GM12878 (cell line): ENCODE results near the gene MFAP3L. TPM values are rescaled to one million over a fixed set of nuclear protein-coding genes. Genes with fewer than 3 reads are reported as not detected.

ENCODE experiments used
- ATAC-seq: fragments of 200-7000 bp; cut with Tn5 transposase; 3 replicates; pipeline ENCODE4 v1.9.1; 2020; ENCODE audit warnings: mild to moderate bottlenecking, moderate library complexity
- BruUV-seq: library from RNA; stranded (reverse); fragments of 400-500 nt; replicated peaks from 2 replicates; lab custom pipeline; 2021; lab: Mats Ljungman, UMichigan
- CTCF ChIA-PET: fragments of 300-600 bp; sonication (Branson Sonifier 250); formaldehyde crosslinking; extraction: SDS; loops from one replicate; lab custom pipeline; 2021; ENCODE audit warnings: inconsistent platforms; lab: Yijun Ruan, JAX
- POLR2A ChIA-PET: fragments of 350-600 bp; formaldehyde crosslinking; extraction: SDS; loops from one replicate; lab custom pipeline; 2021; ENCODE audit warnings: inconsistent platforms; lab: Charles Lee
- RAD21 ChIA-PET: fragments of 300-600 bp; sonication (Branson Sonifier 250); formaldehyde crosslinking; loops from one replicate; lab custom pipeline; 2023; ENCODE audit warnings: antibody characterized with exemption; ENCODE audit not compliant: unreplicated experiment; lab: Charles Lee
- SMC1A ChIA-PET: fragments of 300-600 bp; sonication (Branson Sonifier 250); formaldehyde crosslinking; loops from one replicate; lab custom pipeline; 2023; ENCODE audit not compliant: unreplicated experiment, uncharacterized antibody; lab: Charles Lee
- DNase-seq: peaks from one replicate; pipeline ENCODE4 v3.0.0-alpha.2; 2011; ENCODE audit warnings: low read depth, low spot score
- FAIRE-seq: peaks from 3 replicates; lab custom pipeline; 2011; peaks lifted over from hg19 to GRCh38; lab: Jason Lieb, UNC
- H2AFZ ChIP-seq: 2 replicates; pipeline ENCODE4 v1.6.0; 2011; ENCODE audit warnings: low read depth, low read length, control low read depth; ENCODE audit not compliant: control insufficient read depth
- H3K27ac ChIP-seq: 2 replicates; pipeline ENCODE4 v1.5.1; 2011; ENCODE audit warnings: control low read depth; ENCODE audit not compliant: control insufficient read depth, insufficient read depth
- H3K27me3 ChIP-seq, 2 experiments: replicated peaks in 1 of 2; 2 replicates each; pipeline versions ENCODE4 v1.6.0 to v1.6.1; 2011; ENCODE audit warnings: low read length in 1 of 2; ENCODE audit not compliant: control insufficient read depth in 2 of 2, insufficient read depth in 2 of 2
- H3K36me3 ChIP-seq, 2 experiments: 2 replicates each; pipeline ENCODE4 v1.5.1; 2011; ENCODE audit warnings: low read length in 1 of 2; ENCODE audit not compliant: control insufficient read depth in 2 of 2, insufficient read depth in 2 of 2
- H3K4me1 ChIP-seq: 2 replicates; pipeline ENCODE4 v1.6.1; 2011; ENCODE audit warnings: mild to moderate bottlenecking, low read length, moderate library complexity, mixed read lengths; ENCODE audit not compliant: control insufficient read depth, insufficient read depth
- H3K4me2 ChIP-seq: 2 replicates; pipeline ENCODE4 v1.6.0; 2011; ENCODE audit warnings: control low read depth; ENCODE audit not compliant: control insufficient read depth, insufficient read depth
- H3K4me3 ChIP-seq: fragments of 200-600 bp; sonication (generic); 2 replicates; pipeline ENCODE4 v1.5.1; 2016
- H3K79me2 ChIP-seq: 2 replicates; pipeline ENCODE4 v1.6.0; 2011; ENCODE audit warnings: low read length; ENCODE audit not compliant: control insufficient read depth, insufficient read depth
- H3K9ac ChIP-seq: 2 replicates; pipeline ENCODE4 v1.8.0; 2011; ENCODE audit warnings: low read length, control low read depth, mixed read lengths; ENCODE audit not compliant: control insufficient read depth, insufficient read depth
- H3K9me3 ChIP-seq: replicated peaks from 3 replicates; pipeline ENCODE4 v1.5.1; 2011; ENCODE audit warnings: mild to moderate bottlenecking, low read length; ENCODE audit not compliant: control insufficient read depth, insufficient read depth
- H4K20me1 ChIP-seq: 2 replicates; pipeline ENCODE4 v1.6.0; 2011; ENCODE audit not compliant: control insufficient read depth, insufficient read depth
- CREM ChIP-seq: IDR thresholded peaks from 2 replicates; pipeline ENCODE4 v1.6.1; 2014; ENCODE audit warnings: antibody characterized with exemption, low read depth
- EP300 ChIP-seq, 2 experiments: fragments of 150-350 bp in 1 of 2; IDR thresholded peaks; 2 replicates each; pipeline ENCODE4 v1.6.1; 2011 to 2012; ENCODE audit warnings: low read depth in 2 of 2, low read length in 2 of 2, borderline replicate concordance in 1 of 2, improper control_type of control experiment in 1 of 2, inconsistent platforms in 1 of 2; ENCODE audit not compliant: control insufficient read depth in 1 of 2
- IRF4 ChIP-seq: IDR thresholded peaks from 2 replicates; pipeline ENCODE4 v1.6.1; 2011; ENCODE audit warnings: low read depth, low read length
- MYC ChIP-seq: IDR thresholded peaks from 2 replicates; pipeline ENCODE4 v1.6.1; 2011; ENCODE audit warnings: mild to moderate bottlenecking, low read length, moderate library complexity, inconsistent platforms; ENCODE audit not compliant: insufficient read depth, insufficient replicate concordance, insufficient read length, severe bottlenecking
- NFYB ChIP-seq: IDR thresholded peaks from 2 replicates; pipeline ENCODE4 v1.6.1; 2011; ENCODE audit warnings: low read depth, mild to moderate bottlenecking, low read length, improper control_type of control experiment, moderate library complexity; ENCODE audit not compliant: insufficient read depth
- PML ChIP-seq: IDR thresholded peaks from 2 replicates; pipeline ENCODE4 v1.6.1; 2012; ENCODE audit warnings: low read length, inconsistent platforms
- YBX1 ChIP-seq: fragments of 450-650 bp; IDR thresholded peaks from 2 replicates; pipeline ENCODE4 v1.6.1; 2016; ENCODE audit warnings: antibody characterized with exemption
- ZZZ3 ChIP-seq: IDR thresholded peaks from 2 replicates; pipeline ENCODE4 v1.6.1; 2011; ENCODE audit warnings: low read depth; ENCODE audit not compliant: control insufficient read depth, insufficient read length
- WGBS: methylation state at CpG from one replicate; pipeline ENCODE4 v1.1.6; 2016; ENCODE audit warnings: low lambda C conversion rate; ENCODE audit not compliant: insufficient replicate concordance, insufficient coverage; ENCODE audit errors: missing lambda C conversion rate; 5-methylcytosine and 5-hydroxymethylcytosine counted together
- in situ Hi-C: fragments of 300-500 bp; cut with MboI; formaldehyde crosslinking; loops from 9 replicates; pipeline ENCODE4 v1.14.3; 2018; ENCODE audit warnings: mixed read lengths
- intact Hi-C: fragments of 100-400 bp; cut with micrococcal nuclease; formaldehyde crosslinking; loops from one replicate; pipeline ENCODE4 v1.14.2; 2022; ENCODE audit not compliant: unreplicated experiment
- polyA plus RNA-seq, 11 experiments: library from polyadenylated mRNA; depleted of rRNA in 4 of 11; unstranded in 6 of 11; stranded (reverse) in 5 of 11; fragments of >200 nt; fragmentation: Nextera tagmentation in 4 of 11; fragmentation: Illumina TruSeq in 1 of 11; extraction: Ambion mirVana in 4 of 11; extraction: Trizol in 1 of 11; gene quantifications; 1 replicate in 1 of 11; 2 replicates in 10 of 11; pipeline versions ENCODE4 v1.2.1 to v1.2.3, GENCODE V29; 2011 to 2016; ENCODE audit warnings: inconsistent platforms in 2 of 11, missing spikeins in 2 of 11, low read depth in 1 of 11
- total RNA-seq, 4 experiments: library from RNA; depleted of rRNA in 3 of 4; stranded (reverse); fragments of >200 nt in 3 of 4; fragmentation: Illumina TruSeq in 1 of 4; extraction: Trizol in 1 of 4; gene quantifications; 2 replicates each; pipeline versions ENCODE4 v1.2.1 to v1.2.3, GENCODE V29; 2013 to 2021
- TF ChIP-seq, protein P1 (sequence below): fragments of 150-350 bp; IDR thresholded peaks from 2 replicates; pipeline ENCODE4 v1.6.1; 2016; ENCODE audit warnings: low read depth, low read length
- TF ChIP-seq, protein P2 (sequence below): fragments of 450-650 bp; IDR thresholded peaks from 2 replicates; pipeline ENCODE4 v1.6.1; 2018; ENCODE audit warnings: borderline replicate concordance, mild to moderate bottlenecking; ENCODE audit not compliant: partially characterized antibody

The MFAP3L gene
- total and polyA plus RNA-seq, 10 of the 15 experiments (the other 5 are each of a cell fraction or from before 2014, with no cell fraction given) = 0.10 to 3.0 TPM; not detected in 8

DNA sequence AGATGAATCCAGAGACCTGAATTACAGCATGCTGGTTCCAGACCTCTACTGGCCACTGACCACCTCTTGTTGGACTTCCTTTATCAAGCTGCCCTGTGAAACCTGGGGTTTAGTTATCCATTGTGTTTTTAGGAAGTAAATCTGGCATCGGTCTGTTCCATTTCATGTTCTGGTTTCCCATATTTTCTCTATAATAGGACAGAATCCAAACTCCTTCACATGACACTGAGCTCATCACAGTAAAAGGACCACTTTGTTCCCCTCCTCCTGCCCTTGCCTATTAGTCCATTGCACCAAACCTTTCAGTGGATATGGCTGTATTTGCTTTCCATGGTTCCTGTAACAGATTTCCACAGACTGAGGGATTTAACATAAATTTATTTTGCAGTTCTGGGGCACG lies 4.0 kb downstream of the MFAP3L start:
- CTCF ChIA-PET = no interaction called here
- POLR2A ChIA-PET = no interaction called here
- WGBS = 29% methylated on average over 2 of the region's 2 CpGs

More for the DNA sequence above, 4.0 kb downstream of the MFAP3L start:
- Histone ChIP-seq H3K79me2 (no peaks in the 10 kb centered on the region), H4K20me1 (no peaks in the 10 kb centered on the region), H3K4me2 (no peak overlapping the region), H3K9me3 (no peaks in the 10 kb centered on the region; the same call in 2 of the 3 replicates), H3K27ac (no peak overlapping the region), H3K4me1 (0 out of 2 replicates have a peak, but pooled peaks cover under 1% of the 10 kb centered on the region), H3K36me3 (no peaks in the 10 kb centered on the region), H2AFZ (no peak overlapping the region), H3K27me3 (peaks cover 0 to 8% of the 10 kb centered on the region in 2 experiments; a peak in 2 of 4 replicates), H3K9ac (no peak overlapping the region), H3K4me3 (no peak overlapping the region)
- TF ChIP-seq EP300 (IDR thresholded peaks at IDR 0.05; ENCODE audit: borderline replicate concordance in 1 of 2, control insufficient read depth in 1 of 2, low read depth in 2 of 2, low read length in 2 of 2) (no peak), CREM (no peak), MYC (no peak), YBX1 (no peak), PML (no peak), ZZZ3 (no peak), IRF4 (no peak), NFYB (no peak)
- TF ChIP-seq, protein P1, sequence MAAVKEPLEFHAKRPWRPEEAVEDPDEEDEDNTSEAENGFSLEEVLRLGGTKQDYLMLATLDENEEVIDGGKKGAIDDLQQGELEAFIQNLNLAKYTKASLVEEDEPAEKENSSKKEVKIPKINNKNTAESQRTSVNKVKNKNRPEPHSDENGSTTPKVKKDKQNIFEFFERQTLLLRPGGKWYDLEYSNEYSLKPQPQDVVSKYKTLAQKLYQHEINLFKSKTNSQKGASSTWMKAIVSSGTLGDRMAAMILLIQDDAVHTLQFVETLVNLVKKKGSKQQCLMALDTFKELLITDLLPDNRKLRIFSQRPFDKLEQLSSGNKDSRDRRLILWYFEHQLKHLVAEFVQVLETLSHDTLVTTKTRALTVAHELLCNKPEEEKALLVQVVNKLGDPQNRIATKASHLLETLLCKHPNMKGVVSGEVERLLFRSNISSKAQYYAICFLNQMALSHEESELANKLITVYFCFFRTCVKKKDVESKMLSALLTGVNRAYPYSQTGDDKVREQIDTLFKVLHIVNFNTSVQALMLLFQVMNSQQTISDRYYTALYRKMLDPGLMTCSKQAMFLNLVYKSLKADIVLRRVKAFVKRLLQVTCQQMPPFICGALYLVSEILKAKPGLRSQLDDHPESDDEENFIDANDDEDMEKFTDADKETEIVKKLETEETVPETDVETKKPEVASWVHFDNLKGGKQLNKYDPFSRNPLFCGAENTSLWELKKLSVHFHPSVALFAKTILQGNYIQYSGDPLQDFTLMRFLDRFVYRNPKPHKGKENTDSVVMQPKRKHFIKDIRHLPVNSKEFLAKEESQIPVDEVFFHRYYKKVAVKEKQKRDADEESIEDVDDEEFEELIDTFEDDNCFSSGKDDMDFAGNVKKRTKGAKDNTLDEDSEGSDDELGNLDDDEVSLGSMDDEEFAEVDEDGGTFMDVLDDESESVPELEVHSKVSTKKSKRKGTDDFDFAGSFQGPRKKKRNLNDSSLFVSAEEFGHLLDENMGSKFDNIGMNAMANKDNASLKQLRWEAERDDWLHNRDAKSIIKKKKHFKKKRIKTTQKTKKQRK = no peak
- TF ChIP-seq, protein P2, sequence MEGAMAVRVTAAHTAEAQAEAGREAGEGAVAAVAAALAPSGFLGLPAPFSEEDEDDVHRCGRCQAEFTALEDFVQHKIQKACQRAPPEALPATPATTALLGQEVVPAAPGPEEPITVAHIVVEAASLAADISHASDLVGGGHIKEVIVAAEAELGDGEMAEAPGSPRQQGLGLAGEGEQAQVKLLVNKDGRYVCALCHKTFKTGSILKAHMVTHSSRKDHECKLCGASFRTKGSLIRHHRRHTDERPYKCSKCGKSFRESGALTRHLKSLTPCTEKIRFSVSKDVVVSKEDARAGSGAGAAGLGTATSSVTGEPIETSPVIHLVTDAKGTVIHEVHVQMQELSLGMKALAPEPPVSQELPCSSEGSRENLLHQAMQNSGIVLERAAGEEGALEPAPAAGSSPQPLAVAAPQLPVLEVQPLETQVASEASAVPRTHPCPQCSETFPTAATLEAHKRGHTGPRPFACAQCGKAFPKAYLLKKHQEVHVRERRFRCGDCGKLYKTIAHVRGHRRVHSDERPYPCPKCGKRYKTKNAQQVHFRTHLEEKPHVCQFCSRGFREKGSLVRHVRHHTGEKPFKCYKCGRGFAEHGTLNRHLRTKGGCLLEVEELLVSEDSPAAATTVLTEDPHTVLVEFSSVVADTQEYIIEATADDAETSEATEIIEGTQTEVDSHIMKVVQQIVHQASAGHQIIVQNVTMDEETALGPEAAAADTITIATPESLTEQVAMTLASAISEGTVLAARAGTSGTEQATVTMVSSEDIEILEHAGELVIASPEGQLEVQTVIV = no peak
- BruUV-seq = no TSS peak
- in situ Hi-C loops (no loop called here), intact Hi-C loops (loop anchor here (5.0 kb wide), 1 partner anchor 400 kb away; the partner anchor contains the start of gene CLCN3)
- ATAC-seq (no peak), FAIRE-seq (no peak), DNase-seq (no peak)
- RAD21 ChIA-PET = no interaction called here
- SMC1A ChIA-PET = no interaction called here
